ENCODE results near the gene SELENOM.
A peak's percentile ranks its signal among the peaks of the same experiment; 100 is the strongest.
"Not testable (repeated sequence)": the region's sequence is repeated elsewhere in the genome, so short reads cannot be mapped to it uniquely, and the experiment has no call there.

Gene SELENOM

DNA sequence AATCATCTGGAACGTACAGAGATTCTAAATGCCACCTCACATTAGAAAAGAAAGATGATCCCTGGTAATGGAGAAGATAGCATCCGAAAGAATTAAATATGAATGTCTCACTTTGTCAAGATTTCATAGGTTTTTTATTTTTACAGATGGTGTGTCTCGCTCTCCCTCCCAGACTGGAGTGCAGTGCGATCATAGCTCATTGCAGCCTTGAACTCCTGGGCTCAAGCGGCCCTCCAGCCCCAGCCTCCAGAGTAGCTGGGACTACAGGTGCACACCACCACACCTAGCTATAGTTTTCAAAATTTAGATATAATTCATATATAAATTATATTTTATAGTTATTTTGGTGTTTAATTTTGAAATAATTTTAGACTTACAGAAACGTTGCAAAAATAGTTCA, 43.0 kb downstream of the SELENOM start:
- no peak for DNase-seq
- intact Hi-C loops (cut with DNase I): no loop called here

DNA sequence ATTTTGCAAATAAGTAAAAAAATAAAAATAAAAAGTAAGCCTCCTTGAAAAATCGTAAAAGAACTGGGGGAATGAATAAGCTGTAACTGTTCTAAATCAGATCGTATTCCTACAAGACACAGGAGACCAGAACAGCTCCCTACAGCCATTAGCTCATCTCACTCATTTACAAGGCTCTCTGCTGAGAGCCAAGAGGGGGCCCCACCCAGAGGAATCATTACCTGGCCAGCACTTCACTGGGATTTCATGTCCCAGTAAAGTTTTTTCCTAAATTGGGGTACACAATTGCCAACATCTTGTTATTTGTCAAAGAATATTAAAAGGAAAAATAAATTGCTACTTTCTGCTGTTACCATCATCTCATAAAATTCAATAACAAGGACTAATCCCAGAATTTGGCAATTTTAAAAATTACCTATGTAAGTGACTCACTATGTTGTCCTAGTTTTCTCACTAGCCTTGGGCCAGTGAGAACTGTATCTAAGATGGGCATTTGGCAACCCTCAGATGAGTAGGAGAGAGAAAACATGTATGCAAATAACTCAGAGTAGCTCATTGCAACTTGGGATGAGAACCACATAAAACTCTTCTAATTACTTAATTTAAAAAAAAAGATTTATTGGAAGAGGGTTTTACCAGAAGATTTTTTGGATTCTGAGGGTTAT, 44.7 kb downstream of the SELENOM start:
- DNase-seq: no peak
- intact Hi-C loops (cut with DNase I): no loop called here

DNA sequence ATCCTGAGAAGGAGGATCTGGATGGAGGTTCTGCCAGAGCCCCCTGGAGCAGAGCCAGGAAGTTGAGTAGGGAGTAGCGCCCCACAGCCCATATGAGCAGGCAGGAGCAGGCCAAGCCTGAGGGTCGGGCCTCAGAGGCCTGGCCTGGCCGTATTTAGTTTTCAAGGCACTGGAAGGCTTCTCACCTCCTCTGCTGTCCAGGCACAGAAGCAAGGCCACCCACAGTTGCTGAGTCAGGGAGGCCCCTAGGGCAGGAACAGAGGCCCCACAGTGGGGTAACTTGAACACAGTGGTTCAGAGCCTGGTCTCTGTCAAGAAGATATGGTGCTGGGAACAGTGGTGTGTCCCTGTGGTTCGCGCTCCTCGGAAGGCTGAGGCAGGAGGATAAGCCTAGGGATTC, 47.7 kb downstream of the SELENOM start:
- intact Hi-C loops (cut with DNase I): not testable (repeated sequence)

DNA sequence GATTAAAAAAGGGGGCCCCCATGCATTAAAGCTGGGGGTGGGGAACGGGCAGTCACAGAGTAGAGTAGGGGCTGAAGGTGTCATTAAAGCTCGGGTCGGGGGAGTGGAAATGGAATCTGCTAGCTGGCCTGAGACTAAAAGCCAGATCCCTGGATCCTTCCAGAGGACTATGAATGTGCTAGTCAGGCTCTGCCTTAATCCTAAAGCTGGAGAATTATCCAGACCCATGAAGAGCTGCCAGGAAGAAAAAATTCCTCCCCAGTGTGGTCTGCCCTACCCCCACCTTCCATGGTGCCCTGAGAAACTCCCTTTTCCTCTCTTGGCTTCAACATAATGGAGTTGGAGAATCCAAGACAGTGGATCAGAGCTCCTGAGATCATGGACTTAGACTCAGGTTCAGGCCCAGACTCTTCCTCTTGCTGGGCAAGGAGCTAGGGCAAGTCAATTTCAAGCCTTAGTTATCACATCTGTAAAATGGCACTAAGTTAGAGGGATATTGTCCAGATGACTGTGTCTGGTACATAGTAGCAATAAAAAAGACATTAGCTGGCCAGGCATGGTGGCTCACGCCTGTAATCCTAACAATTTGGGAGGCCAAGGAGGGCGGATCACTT, 50.3 kb downstream of the SELENOM start:
- no peak for DNase-seq
- intact Hi-C loops (cut with DNase I): no loop called here

More for the DNA sequence above, 47.7 kb downstream of the SELENOM start:
- not testable (repeated sequence) for DNase-seq

DNA sequence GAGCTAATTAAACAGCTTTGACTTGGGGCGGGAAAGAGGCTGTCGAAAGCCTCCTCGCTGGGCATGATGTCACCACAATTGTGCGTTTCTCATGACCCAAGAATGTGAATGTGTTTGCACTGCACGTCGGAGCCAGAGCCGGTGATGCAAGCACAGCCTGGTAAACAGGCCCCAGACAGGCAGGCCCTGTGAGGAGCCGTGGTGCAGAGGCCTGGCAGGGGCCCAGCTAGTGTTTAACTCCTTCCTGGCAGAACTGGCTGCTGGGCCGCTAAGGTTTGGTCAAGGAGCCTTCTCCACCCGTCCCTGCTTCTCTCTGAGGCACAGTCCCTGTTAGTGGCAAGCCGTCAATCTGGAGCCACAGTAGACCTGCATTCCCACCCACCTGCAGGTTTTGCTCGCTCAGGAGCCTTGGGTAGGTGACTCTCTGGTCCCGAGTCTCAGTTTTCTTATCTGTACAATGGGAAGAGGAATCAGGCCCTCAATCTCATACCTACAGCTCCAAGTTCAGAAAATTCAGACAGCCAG, 51.7 kb downstream of the SELENOM start:
- intact Hi-C loops (cut with DNase I): no loop called here
- DNase-seq: peak in 37 of 42 donors; percentile 5 to 78 (median 34)

DNA sequence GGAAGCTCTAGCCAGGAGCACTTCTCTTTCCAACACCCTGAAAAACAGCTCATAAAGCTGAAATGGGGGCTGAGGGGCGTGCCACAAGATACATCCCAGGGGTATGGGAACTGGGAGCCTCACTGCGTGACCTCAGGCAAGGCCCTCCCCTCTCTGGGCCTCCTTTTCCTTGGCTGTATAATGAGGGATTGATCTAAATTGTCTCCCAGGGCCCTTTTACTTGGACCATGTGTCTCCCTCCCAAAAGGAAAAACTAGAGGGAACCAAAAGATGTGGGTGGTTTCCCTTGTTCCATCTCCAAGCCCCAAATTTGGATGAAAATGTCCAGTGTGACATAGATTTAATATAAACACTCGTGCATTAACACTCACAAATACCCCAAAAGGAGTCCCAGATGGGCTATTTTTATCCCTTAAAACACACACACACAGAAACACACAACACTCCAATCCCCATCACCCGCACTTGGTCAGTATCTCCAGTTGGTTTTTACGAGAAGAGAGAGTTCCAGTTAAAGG, 52.2 kb downstream of the SELENOM start:
- intact Hi-C loops (cut with DNase I): no loop called here
- DNase-seq: no peak

Data from head of caudate nucleus (tissue), 42 donors.